ENCODE data around the gene INSYN2A.

The INSYN2A gene

GRCh38 chr10:127196282-127197153 lies at the start of gene INSYN2A:
Gene INSYN2A (minus strand): TSS chr10:127196591. CDS start chr10:127176395, 20,196 bp downstream.
- DNase-seq (ENCODE audit: low read depth in 3 of 3, low spot score in 1 of 3) = no peak

GRCh38 chr10:127245456-127245855 lies 49.1 kb upstream of the INSYN2A start:
- DNase-seq (ENCODE audit: low read depth in 3 of 3, low spot score in 1 of 3) = no peak

- no peak for DNase-seq (ENCODE audit: low read depth in 3 of 3, low spot score in 1 of 3)
These were observed 47.3 kb upstream of the INSYN2A start for GRCh38 chr10:127243490-127244272.

GRCh38 chr10:127242914-127243313 lies 46.5 kb upstream of the INSYN2A start:
- DNase-seq (ENCODE audit: low read depth in 3 of 3, low spot score in 1 of 3) = no peak

- no peak for DNase-seq (ENCODE audit: low read depth in 3 of 3, low spot score in 1 of 3)
These were observed 39.9 kb upstream of the INSYN2A start for GRCh38 chr10:127236266-127236665.

GRCh38 chr10:127234306-127234800 lies 38.0 kb upstream of the INSYN2A start:
- no peak for DNase-seq (ENCODE audit: low read depth in 3 of 3, low spot score in 1 of 3)

- no peak for DNase-seq (ENCODE audit: low read depth in 3 of 3, low spot score in 1 of 3)
These were observed 31.9 kb upstream of the INSYN2A start for GRCh38 chr10:127228195-127228787.

GRCh38 chr10:127227663-127228062 lies 31.3 kb upstream of the INSYN2A start:
- no peak for DNase-seq (ENCODE audit: low read depth in 3 of 3, low spot score in 1 of 3)

GRCh38 chr10:127227027-127227426 lies 30.6 kb upstream of the INSYN2A start:
- DNase-seq (ENCODE audit: low read depth in 3 of 3, low spot score in 1 of 3) = no peak

- no peak for DNase-seq (ENCODE audit: low read depth in 3 of 3, low spot score in 1 of 3)
These were observed 24.9 kb upstream of the INSYN2A start for GRCh38 chr10:127221281-127221680.

- no peak for DNase-seq (ENCODE audit: low read depth in 3 of 3, low spot score in 1 of 3)
These were observed 22.3 kb upstream of the INSYN2A start for GRCh38 chr10:127218658-127219057.

GRCh38 chr10:127216786-127217185 lies 20.4 kb upstream of the INSYN2A start:
- no peak for DNase-seq (ENCODE audit: low read depth in 3 of 3, low spot score in 1 of 3)

GRCh38 chr10:127216274-127216673 lies 19.9 kb upstream of the INSYN2A start:
- DNase-seq (ENCODE audit: low read depth in 3 of 3, low spot score in 1 of 3) = no peak

- no peak for DNase-seq (ENCODE audit: low read depth in 3 of 3, low spot score in 1 of 3)
These were observed 19.5 kb upstream of the INSYN2A start for GRCh38 chr10:127215866-127216265.

- DNase-seq (ENCODE audit: low read depth in 3 of 3, low spot score in 1 of 3) = no peak
These were observed 14.6 kb upstream of the INSYN2A start for GRCh38 chr10:127210936-127211466.

GRCh38 chr10:127207081-127207480 lies 10.7 kb upstream of the INSYN2A start:
- DNase-seq (ENCODE audit: low read depth in 3 of 3, low spot score in 1 of 3) = no peak

- no peak for DNase-seq (ENCODE audit: low read depth in 3 of 3, low spot score in 1 of 3)
These were observed 6.7 kb upstream of the INSYN2A start for GRCh38 chr10:127203067-127203466.

- no peak for DNase-seq (ENCODE audit: low read depth in 3 of 3, low spot score in 1 of 3)
These were observed 4.3 kb upstream of the INSYN2A start for GRCh38 chr10:127200646-127201045.

GRCh38 chr10:127198721-127199120 lies 2.3 kb upstream of the INSYN2A start:
- DNase-seq (ENCODE audit: low read depth in 3 of 3, low spot score in 1 of 3) = no peak

- no peak for DNase-seq (ENCODE audit: low read depth in 3 of 3, low spot score in 1 of 3)
These were observed 1.9 kb upstream of the INSYN2A start for GRCh38 chr10:127198307-127198706.

GRCh38 chr10:127197154-127197432 lies 702 bp upstream of the INSYN2A start:
- DNase-seq (ENCODE audit: low read depth in 3 of 3, low spot score in 1 of 3) = no peak
